Measurements from ENCODE around the gene CHPT1.

The CHPT1 gene

DNA sequence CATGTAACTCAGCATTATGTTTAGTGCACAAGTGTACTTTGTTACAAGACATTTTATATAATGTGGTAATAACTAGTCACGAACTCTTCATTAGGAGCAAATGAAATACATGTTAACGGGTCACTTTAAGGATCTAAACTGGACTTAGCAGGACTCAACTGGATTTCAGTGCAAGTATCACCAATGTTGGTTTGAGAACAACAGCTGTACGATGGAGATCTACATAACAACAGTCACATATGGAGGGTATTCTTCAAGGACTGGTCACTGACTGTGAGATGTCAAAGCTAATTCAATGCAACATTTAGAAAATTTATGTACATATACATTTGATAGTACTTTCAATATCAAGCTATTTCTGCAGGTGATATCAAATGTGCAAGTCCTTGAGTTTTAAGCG lies 64.3 kb downstream of the CHPT1 start:
- DNase-seq (ENCODE audit: low spot score), result no peak

DNA sequence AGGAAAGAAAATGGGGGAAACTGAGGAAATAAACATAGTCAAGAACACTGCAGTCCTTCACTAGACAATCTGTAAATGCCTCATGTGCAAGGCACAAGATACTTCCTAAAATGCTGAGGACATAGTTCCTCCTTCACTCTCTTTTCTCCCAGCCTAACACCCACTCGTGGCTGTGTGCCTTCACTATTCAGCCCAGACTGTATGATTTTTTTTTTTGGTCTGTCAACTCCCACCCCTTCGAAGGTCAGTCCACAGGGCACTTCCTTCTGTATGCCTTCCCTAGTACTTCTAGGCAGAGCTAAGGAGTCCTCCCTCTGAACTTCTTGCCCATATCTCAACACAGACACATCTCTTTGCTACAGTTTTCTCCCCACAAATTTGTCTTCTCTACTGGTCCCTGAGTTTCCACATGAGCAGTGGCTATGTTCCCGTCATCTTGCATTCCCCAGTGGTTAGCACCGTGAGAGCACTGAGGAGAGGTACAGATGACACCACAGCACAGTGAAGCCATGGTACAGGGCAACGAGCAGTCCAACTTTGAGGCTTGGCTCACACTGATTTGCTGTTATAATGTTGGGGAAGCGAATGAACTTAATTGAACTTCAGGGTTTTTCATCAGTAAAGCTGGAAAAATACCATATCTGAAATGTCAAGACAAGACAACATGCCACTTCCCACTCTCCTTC lies 65.9 kb downstream of the CHPT1 start:
- no peak for DNase-seq (ENCODE audit: low spot score)

DNA sequence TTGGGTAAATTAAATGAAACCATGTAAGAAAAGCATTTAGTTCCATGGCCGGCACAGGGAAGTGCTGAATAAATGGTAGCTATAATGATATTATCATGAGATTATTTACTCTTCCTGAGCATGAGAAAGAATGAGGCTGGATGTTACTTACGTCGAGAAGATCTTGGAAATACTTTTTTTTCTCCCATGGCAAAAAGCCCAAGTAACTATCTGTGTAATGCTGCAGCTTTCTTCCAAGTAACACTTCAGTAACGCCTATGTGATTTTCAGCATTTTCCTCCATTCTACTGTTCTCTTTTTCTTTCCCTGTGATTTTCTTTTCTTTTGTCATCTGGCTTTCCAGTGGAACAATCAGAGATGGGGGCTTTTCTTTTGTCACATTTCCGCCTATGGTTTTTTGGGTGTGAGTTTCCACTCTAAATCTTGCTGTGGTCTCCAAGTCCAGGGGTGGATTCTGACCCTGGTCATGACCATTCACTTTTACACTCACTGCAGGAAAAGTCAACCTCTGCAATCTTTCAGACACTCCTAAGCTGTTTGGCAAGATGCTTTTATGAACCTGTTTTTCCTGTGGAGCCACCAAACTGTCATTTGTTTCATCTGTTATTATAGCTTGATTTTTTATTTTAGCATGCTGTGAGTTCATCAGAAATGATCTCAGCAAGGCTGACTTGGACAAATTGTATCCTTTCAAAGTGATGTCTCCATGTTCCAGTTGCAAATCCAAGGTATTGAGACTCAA lies 66.8 kb downstream of the CHPT1 start:
- no peak for DNase-seq (ENCODE audit: low spot score)

DNA sequence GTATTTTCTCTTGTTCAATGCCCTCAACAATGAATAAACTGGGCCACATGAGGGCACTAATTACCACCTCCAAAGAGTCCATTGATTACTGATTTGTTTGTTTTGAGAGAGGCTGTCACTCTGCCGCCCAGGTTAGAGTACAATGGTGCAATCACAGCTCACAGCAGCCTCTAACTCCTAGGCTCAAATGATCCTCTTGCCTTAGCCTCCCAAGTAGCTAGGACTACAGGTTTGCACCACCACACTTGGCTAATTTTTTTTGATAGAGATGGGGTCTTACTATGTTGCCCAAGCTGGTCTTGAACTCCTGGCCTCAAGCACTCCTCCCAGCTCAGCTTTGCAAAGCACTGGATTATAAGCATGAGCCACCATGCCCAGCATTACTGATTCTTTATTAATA lies 70.1 kb downstream of the CHPT1 start:
- DNase-seq (ENCODE audit: low spot score), result no peak

DNA sequence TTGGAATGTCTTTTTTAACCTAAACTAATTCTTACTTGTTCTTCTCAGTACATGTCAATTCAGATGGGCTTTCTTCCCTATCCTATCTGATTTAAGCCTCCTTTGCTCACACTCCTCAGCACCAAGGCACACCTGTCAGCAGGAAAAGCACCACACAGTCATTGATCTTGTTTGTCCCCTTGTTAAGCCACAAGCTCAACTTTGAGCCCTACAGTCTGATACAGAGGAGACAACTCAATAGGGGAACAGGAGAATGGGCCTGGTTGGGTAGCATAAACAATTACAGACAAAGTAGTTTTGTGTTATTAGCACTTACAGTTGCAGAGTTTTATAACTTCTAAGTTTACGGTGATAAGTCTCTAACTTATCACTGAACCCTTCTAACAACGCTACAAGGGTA lies 71.3 kb downstream of the CHPT1 start:
- no peak for DNase-seq (ENCODE audit: low spot score)

DNA sequence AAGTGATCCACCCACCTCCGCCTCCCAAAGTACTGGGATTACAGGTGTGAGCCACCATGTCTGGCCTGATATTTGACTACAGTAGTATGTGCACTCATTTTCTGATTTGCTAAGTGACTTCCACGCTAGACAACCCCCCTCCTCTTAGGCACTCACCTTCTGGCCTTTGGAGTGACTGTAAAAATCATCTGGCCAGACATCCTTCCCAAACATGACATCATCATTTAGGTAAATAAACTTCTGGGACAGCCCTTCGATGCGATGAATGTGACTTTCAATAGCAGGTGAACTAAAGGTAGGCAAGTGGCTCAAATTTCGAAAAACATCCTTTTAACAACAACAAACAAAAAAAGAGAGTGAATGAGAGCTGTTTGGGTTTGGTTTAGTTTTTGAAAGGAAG lies 72.4 kb downstream of the CHPT1 start:
- DNase-seq (ENCODE audit: low spot score), result no peak

DNA sequence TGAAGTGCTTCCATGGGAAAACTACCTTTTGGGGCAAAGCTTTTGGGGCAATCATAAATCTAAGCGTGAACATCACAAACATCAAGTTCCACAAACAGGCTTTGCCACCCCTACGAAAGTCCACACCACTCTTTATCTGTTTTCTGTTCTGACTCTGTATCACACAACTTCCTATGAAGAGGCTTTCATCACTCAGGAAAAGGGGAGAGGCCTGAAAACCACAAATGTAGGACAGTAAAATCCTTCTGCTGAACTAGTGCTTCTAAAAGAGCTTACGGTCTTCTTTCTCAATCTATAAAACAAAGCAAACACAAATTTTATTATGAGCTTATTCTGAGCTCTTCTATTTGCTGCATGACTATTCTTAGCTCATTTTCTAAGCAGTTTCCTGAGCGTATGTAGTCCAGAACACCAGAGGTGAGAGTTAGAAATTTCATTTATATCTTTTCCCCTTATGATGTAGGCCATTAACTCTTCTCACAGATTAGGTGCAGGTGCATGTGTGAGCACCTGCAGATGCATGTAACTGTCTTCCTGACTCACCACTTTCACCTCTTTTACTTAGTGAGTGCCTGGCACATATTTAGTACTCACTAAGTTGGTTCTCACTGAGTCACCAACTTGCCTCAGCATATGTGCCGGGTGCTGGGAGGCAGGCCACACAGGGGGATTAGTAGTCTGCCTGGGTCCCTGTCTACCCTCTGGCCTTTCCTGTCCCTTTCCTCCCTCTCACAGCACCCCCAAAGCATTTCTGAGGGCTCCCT lies 74.8 kb downstream of the CHPT1 start:
- no peak for DNase-seq (ENCODE audit: low spot score)

DNA sequence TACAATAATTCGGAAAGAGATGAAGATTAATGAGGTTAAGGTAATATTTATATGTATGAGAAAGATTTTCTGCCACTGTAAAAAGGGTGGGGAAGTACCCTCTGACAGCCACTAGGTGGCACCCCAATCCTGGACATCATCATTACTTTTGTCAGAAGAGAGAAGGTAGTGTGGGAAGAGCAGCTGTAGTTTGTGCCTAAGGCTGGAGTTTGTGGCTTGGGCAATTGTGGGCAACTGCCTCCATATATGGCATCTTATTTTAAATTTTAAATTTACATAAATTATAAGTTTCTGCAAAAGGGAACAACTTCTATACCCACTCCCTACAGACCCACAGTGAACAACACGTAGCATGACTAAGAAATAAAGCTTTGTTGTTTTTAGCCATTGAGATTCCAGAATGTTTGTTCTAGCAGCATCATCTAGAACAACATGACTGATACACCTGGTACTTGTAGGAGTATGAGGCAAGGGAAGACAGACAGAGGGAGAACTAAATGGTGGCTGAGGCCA lies 76.3 kb downstream of the CHPT1 start:
- DNase-seq (ENCODE audit: low spot score), result peak; percentile 52

DNA sequence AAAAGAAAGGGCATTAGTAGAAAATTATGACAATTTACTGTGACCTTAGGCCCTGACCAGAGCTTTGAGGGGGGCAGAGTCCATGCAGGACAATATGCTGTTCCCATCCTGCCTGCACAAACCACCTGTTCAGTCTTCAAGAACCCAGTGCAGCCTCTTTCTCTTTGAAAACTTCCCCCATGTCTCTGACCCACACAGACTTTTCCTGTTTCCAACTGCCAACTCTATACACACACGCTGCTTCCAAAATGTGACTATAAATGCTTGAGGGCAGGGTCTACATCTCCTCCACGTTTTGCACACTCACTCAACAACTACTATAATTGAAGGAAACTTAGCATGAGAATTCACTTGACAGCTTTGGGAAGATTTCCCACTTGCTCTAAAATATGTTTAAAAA lies 78.4 kb downstream of the CHPT1 start:
- no peak for DNase-seq (ENCODE audit: low spot score)

DNA sequence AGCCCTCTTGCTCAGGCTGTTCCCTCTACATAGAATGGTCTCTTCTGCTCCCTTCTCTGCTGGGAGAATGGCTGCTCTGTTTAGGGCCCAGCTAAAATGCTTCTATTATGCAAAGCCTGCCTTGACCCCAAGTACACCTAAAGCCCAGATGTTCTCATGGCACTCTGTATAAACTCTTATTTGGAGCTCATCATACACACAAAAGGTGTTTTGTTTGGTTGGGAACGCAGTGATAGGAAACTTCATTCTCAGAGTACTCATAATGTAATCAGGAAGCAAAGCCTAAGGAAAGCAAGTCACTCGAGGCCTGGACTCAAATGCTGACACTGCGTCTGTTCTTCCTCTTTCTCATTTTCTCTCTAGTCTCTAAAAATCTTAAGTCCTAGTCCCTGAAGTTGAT lies 80.0 kb downstream of the CHPT1 start:
- no peak for DNase-seq (ENCODE audit: low spot score)

DNA sequence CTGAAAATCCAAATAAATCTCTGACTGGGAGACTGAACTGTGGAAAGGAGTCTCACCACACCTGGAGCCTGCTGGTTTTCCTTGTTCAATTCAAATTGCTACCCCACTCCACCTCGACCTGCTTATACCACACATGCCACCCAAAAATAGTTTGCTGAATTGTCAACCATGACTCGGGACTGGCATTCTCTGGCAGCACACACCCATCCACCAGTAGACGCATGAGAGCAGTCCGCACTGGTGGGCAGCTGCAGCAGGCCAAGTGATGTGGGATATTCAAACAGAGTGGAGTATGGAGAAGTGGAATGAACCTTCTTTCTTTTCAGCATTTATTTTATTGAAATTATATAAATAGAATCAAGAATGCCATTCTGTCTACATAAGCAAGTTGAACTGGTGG lies 80.5 kb downstream of the CHPT1 start:
- DNase-seq (ENCODE audit: low spot score), result no peak

Small RNA genes within 50 kb of the gene (small RNA-seq; reads per million reads assigned to genes)
- gene RNU6-101P (0 reads per million in 2 experiments), gene RNY1P16 (0 reads per million in 2 experiments)

Measured in SK-N-DZ (cell line).